Choroid plexus epithelial cell (primary cell): Measurements from ENCODE around the gene MEF2A.

Experiments
- DNase-seq: peaks from one replicate; pipeline ENCODE4 v3.0.0-alpha.2; 2010; ENCODE audit warnings: low read depth
- H3K4me3 ChIP-seq: 2 replicates; pipeline ENCODE4 v1.5.1; 2011; ENCODE audit warnings: low read depth, mild to moderate bottlenecking, control low read depth, low read length, moderate library complexity
- CTCF ChIP-seq: conservative IDR thresholded peaks from 2 replicates; pipeline ENCODE4 v1.5.1; 2011; ENCODE audit warnings: low read depth, mild to moderate bottlenecking, control low read depth, inconsistent platforms, low read length, moderate library complexity

Gene MEF2A

GRCh38 chr15:99537344-99537743 is 28.4 kb upstream of the MEF2A start:
- H3K4me3 ChIP-seq, result no peak overlapping the region
- DNase-seq, result peak; percentile 52
- TF ChIP-seq CTCF, result no peak

GRCh38 chr15:99538261-99538660 is 27.5 kb upstream of the MEF2A start:
- H3K4me3 ChIP-seq, result no peak overlapping the region
- TF ChIP-seq CTCF, result no peak
- no peak for DNase-seq

- DNase-seq, result peak; percentile 57
- TF ChIP-seq CTCF, result no peak
- H3K4me3 ChIP-seq, result no peak overlapping the region
These were observed 23.0 kb upstream of the MEF2A start for GRCh38 chr15:99542828-99543227.

GRCh38 chr15:99545605-99546004 is 20.2 kb upstream of the MEF2A start:
- TF ChIP-seq CTCF, result no peak
- no peak for DNase-seq
- no peak overlapping the region for H3K4me3 ChIP-seq

- H3K4me3 ChIP-seq, result no peak overlapping the region
- no peak for TF ChIP-seq CTCF
- no peak for DNase-seq
These were observed 19.2 kb upstream of the MEF2A start for GRCh38 chr15:99546441-99547100.

GRCh38 chr15:99547517-99547916 is 18.3 kb upstream of the MEF2A start:
- H3K4me3 ChIP-seq, result no peak overlapping the region
- no peak for DNase-seq
- no peak for TF ChIP-seq CTCF

GRCh38 chr15:99550077-99550476 is 15.7 kb upstream of the MEF2A start:
- DNase-seq, result no peak
- no peak overlapping the region for H3K4me3 ChIP-seq
- no peak for TF ChIP-seq CTCF
